Measurements from ENCODE around the gene IFIT3.

- TF ChIP-seq CTCF (conservative IDR thresholded peaks at IDR 0.05) (no peak), EZH2 (IDR thresholded peaks at IDR 0.05; ENCODE audit: low read depth) (no peak)
Measured at GRCh38 chr10:89352802-89353201, 25.0 kb downstream of the IFIT3 start.
